Cortex of kidney (tissue), 1 donor: ENCODE results near the gene DUSP28.

Source experiments
- DNase-seq: peaks from one replicate; lab custom pipeline; 2025; lab: John Stamatoyannopoulos, UW

The DUSP28 gene

GRCh38 chr2:240599141-240599583 lies 39.0 kb downstream of the DUSP28 start:
- no peak for DNase-seq

- no peak for DNase-seq
These were observed 40.3 kb downstream of the DUSP28 start for GRCh38 chr2:240600451-240600961.

GRCh38 chr2:240601061-240601830 lies 41.1 kb downstream of the DUSP28 start:
- no peak for DNase-seq

GRCh38 chr2:240601831-240602160 lies 41.6 kb downstream of the DUSP28 start:
- no peak for DNase-seq

- no peak for DNase-seq
These were observed 42.3 kb downstream of the DUSP28 start for GRCh38 chr2:240602266-240603050.

GRCh38 chr2:240603081-240603835 lies 43.1 kb downstream of the DUSP28 start:
- no peak for DNase-seq

- no peak for DNase-seq
These were observed 43.7 kb downstream of the DUSP28 start for GRCh38 chr2:240603846-240604245.

- DNase-seq = no peak
These were observed 44.3 kb downstream of the DUSP28 start for GRCh38 chr2:240604291-240604938.

GRCh38 chr2:240604939-240605716 lies 45.0 kb downstream of the DUSP28 start:
- no peak for DNase-seq

- no peak for DNase-seq
These were observed 45.9 kb downstream of the DUSP28 start for GRCh38 chr2:240605867-240606743.

GRCh38 chr2:240611601-240612210 lies 51.5 kb downstream of the DUSP28 start:
- no peak for DNase-seq
